Stimulated activated CD4-positive, alpha-beta T cell treated with anti-CD3 and anti-CD28 coated beads, Interleukin-4, amount 100 ng/mL, for 1 hour (primary cell): Measurements from ENCODE around the gene TUBGCP2.
"Not testable (repeated sequence)": the region's sequence is repeated elsewhere in the genome, so short reads cannot be mapped to it uniquely, and the experiment has no call there.

ENCODE experiments used
- DNase-seq: peaks from one replicate; pipeline ENCODE4 v3.0.0-alpha.2; 2020

TUBGCP2 gene

GRCh38 chr10:133242611-133243356, 65.9 kb downstream of the TUBGCP2 start:
- no peak for DNase-seq

GRCh38 chr10:133241501-133242205, 67.0 kb downstream of the TUBGCP2 start:
- no peak for DNase-seq

GRCh38 chr10:133239990-133240389, 68.7 kb downstream of the TUBGCP2 start:
- DNase-seq: no peak

- no peak for DNase-seq
These were observed 70.2 kb downstream of the TUBGCP2 start for GRCh38 chr10:133238466-133238804.

GRCh38 chr10:133237588-133238465, 70.8 kb downstream of the TUBGCP2 start, which contains the start of gene VENTX:
TSS of gene VENTX (plus strand) at chr10:133237855. CDS start at chr10:133237915, 60 bp downstream.
- no peak for DNase-seq

- DNase-seq: no peak
These were observed 71.5 kb downstream of the TUBGCP2 start for GRCh38 chr10:133237241-133237587.

- peak; percentile 30 for DNase-seq
These were observed 72.1 kb downstream of the TUBGCP2 start for GRCh38 chr10:133236401-133237240.

GRCh38 chr10:133235932-133236331, 72.7 kb downstream of the TUBGCP2 start:
- no peak for DNase-seq

GRCh38 chr10:133235265-133235855, 73.3 kb downstream of the TUBGCP2 start:
- no peak for DNase-seq

GRCh38 chr10:133234796-133235195, 73.9 kb downstream of the TUBGCP2 start:
- not testable (repeated sequence) for DNase-seq

GRCh38 chr10:133231946-133232574, 76.6 kb downstream of the TUBGCP2 start:
- DNase-seq: no peak

GRCh38 chr10:133231244-133231945, 77.3 kb downstream of the TUBGCP2 start:
- no peak for DNase-seq

- peak; percentile 22 for DNase-seq
These were observed 78.1 kb downstream of the TUBGCP2 start for GRCh38 chr10:133230387-133231195.

- no peak for DNase-seq
These were observed 78.7 kb downstream of the TUBGCP2 start, which contains the start of gene UTF1 for GRCh38 chr10:133230044-133230361. TSS of gene UTF1 (plus strand) at chr10:133230217. CDS start at chr10:133230289, 72 bp downstream.

GRCh38 chr10:133229265-133230043, 79.2 kb downstream of the TUBGCP2 start:
- DNase-seq: no peak
